WTC11 (cell line): ENCODE results near the gene GAP43. TPM values are rescaled to one million over a fixed set of nuclear protein-coding genes. Genes with fewer than 3 reads are reported as not detected.

ENCODE experiments used
- ATAC-seq: fragments of 200-7000 bp; cut with Tn5 transposase; 2 replicates; pipeline ENCODE4 v1.10.0; 2021; ENCODE audit warnings: mild to moderate bottlenecking, moderate library complexity
- CTCF ChIA-PET: fragments of 300-600 bp; sonication (Branson Sonifier 250); formaldehyde crosslinking; loops from one replicate; lab custom pipeline; 2021; ENCODE audit warnings: antibody characterized with exemption; lab: Charles Lee
- POLR2A ChIA-PET: fragments of 350-600 bp; sonication (Branson Sonifier 250); formaldehyde crosslinking; loops from one replicate; lab custom pipeline; 2021; ENCODE audit warnings: antibody characterized with exemption; lab: Charles Lee
- DNase-seq: peaks from one replicate; pipeline ENCODE4 v3.0.0; 2021; ENCODE audit warnings: low spot score
- H3K27ac Mint-ChIP-seq: 2 replicates; pipeline ENCODE4 v1.8.0; 2021; ENCODE audit warnings: mixed read lengths
- H3K27me3 Mint-ChIP-seq: 2 replicates; pipeline ENCODE4 v1.8.0; 2021; ENCODE audit warnings: low read depth, mild to moderate bottlenecking, moderate library complexity, mixed read lengths
- H3K36me3 Mint-ChIP-seq: 2 replicates; pipeline ENCODE4 v1.8.0; 2021; ENCODE audit warnings: mixed read lengths
- H3K4me1 Mint-ChIP-seq: 2 replicates; pipeline ENCODE4 v1.8.0; 2022; ENCODE audit warnings: mixed read lengths
- H3K4me3 Mint-ChIP-seq: 2 replicates; pipeline ENCODE4 v1.8.0; 2021; ENCODE audit warnings: mild to moderate bottlenecking, moderate library complexity, mixed read lengths
- H3K9me3 Mint-ChIP-seq: 2 replicates; pipeline ENCODE4 v1.8.0; 2021; ENCODE audit warnings: mixed read lengths
- ATF3 ChIP-seq: sonication (generic); formaldehyde crosslinking; conservative IDR thresholded peaks from 2 replicates; pipeline ENCODE4 v1.8.1; 2022; ENCODE audit warnings: mild to moderate bottlenecking, missing genetic modification reagents
- CDX4 ChIP-seq: fragments of 250-450 bp; sonication (Bioruptor Pico); IDR thresholded peaks from 2 replicates; pipeline ENCODE4 v1.9.0; 2021; ENCODE audit warnings: moderate library complexity, mild to moderate bottlenecking, inconsistent platforms, borderline replicate concordance
- CREB1 ChIP-seq: sonication (generic); formaldehyde crosslinking; IDR thresholded peaks from 2 replicates; pipeline ENCODE4 v1.8.0; 2023; ENCODE audit warnings: mild to moderate bottlenecking, missing genetic modification reagents
- CTCF ChIP-seq: fragments of 200-600 bp; IDR thresholded peaks from 2 replicates; pipeline ENCODE4 v1.8.0; 2022; ENCODE audit warnings: antibody characterized with exemption
- ERG ChIP-seq: fragments of 250-450 bp; sonication (Bioruptor Pico); IDR thresholded peaks from 2 replicates; pipeline ENCODE4 v1.8.0; 2021; ENCODE audit warnings: mild to moderate bottlenecking
- FOXJ3 ChIP-seq: sonication (generic); formaldehyde crosslinking; IDR thresholded peaks from 2 replicates; pipeline ENCODE4 v1.9.0; 2021; ENCODE audit warnings: missing genetic modification reagents, mild to moderate bottlenecking, borderline replicate concordance
- FOXP1 ChIP-seq: sonication (generic); formaldehyde crosslinking; IDR thresholded peaks from 2 replicates; pipeline ENCODE4 v1.8.0; 2022; ENCODE audit warnings: missing genetic modification reagents, mild to moderate bottlenecking, moderate library complexity, borderline replicate concordance
- IRF1 ChIP-seq: sonication (generic); formaldehyde crosslinking; IDR thresholded peaks from 2 replicates; pipeline ENCODE4 v1.8.0; 2023; ENCODE audit warnings: missing genetic modification reagents
- IRF2 ChIP-seq: sonication (generic); formaldehyde crosslinking; IDR thresholded peaks from 2 replicates; pipeline ENCODE4 v1.8.0; 2022; ENCODE audit warnings: low read depth, missing genetic modification reagents, borderline replicate concordance
- JAZF1 ChIP-seq: fragments of 250-450 bp; sonication (Bioruptor Pico); IDR thresholded peaks from 2 replicates; pipeline ENCODE4 v1.9.0; 2021; ENCODE audit warnings: moderate library complexity, mild to moderate bottlenecking, inconsistent platforms
- KAT7 ChIP-seq: sonication (generic); formaldehyde crosslinking; IDR thresholded peaks from 2 replicates; pipeline ENCODE4 v1.8.1; 2023; ENCODE audit warnings: missing genetic modification reagents, mild to moderate bottlenecking, borderline replicate concordance
- NFE2L1 ChIP-seq: sonication (generic); formaldehyde crosslinking; IDR thresholded peaks from 2 replicates; pipeline ENCODE4 v1.8.1; 2023; ENCODE audit warnings: missing genetic modification reagents
- NR3C1 ChIP-seq: sonication (generic); formaldehyde crosslinking; conservative IDR thresholded peaks from 2 replicates; pipeline ENCODE4 v1.8.1; 2023; ENCODE audit warnings: low read depth, mild to moderate bottlenecking, missing genetic modification reagents
- RELA ChIP-seq: sonication (generic); formaldehyde crosslinking; IDR thresholded peaks from 2 replicates; pipeline ENCODE4 v1.8.1; 2022; ENCODE audit warnings: missing genetic modification reagents, mild to moderate bottlenecking, borderline replicate concordance
- SP1 ChIP-seq: sonication (generic); formaldehyde crosslinking; conservative IDR thresholded peaks from 2 replicates; pipeline ENCODE4 v1.8.1; 2022; ENCODE audit warnings: missing genetic modification reagents
- USF1 ChIP-seq: sonication (generic); formaldehyde crosslinking; IDR thresholded peaks from 2 replicates; pipeline ENCODE4 v1.8.0; 2022; ENCODE audit warnings: mild to moderate bottlenecking, missing genetic modification reagents
- ZBTB21 ChIP-seq: sonication (generic); formaldehyde crosslinking; IDR thresholded peaks from 2 replicates; pipeline ENCODE4 v1.8.1; 2023; ENCODE audit warnings: mild to moderate bottlenecking, missing genetic modification reagents, borderline replicate concordance
- ZBTB43 ChIP-seq: sonication (generic); formaldehyde crosslinking; IDR thresholded peaks from 2 replicates; pipeline ENCODE4 v1.8.1; 2023; ENCODE audit warnings: mild to moderate bottlenecking, missing genetic modification reagents
- ZNF121 ChIP-seq: sonication (generic); formaldehyde crosslinking; IDR thresholded peaks from 2 replicates; pipeline ENCODE4 v1.8.0; 2023; ENCODE audit warnings: missing genetic modification reagents
- ZNF138 ChIP-seq: sonication (generic); formaldehyde crosslinking; conservative IDR thresholded peaks from 2 replicates; pipeline ENCODE4 v1.8.1; 2022; ENCODE audit warnings: mild to moderate bottlenecking, moderate library complexity, missing genetic modification reagents
- ZNF263 ChIP-seq: sonication (generic); formaldehyde crosslinking; IDR thresholded peaks from 2 replicates; pipeline ENCODE4 v1.8.1; 2022; ENCODE audit warnings: low read depth, mild to moderate bottlenecking, moderate library complexity, missing genetic modification reagents
- ZNF317 ChIP-seq: sonication (generic); formaldehyde crosslinking; IDR thresholded peaks from 2 replicates; pipeline ENCODE4 v1.8.1; 2023; ENCODE audit warnings: low read depth, mild to moderate bottlenecking, moderate library complexity, missing genetic modification reagents, borderline replicate concordance
- ZNF423 ChIP-seq: fragments of 250-450 bp; sonication (Bioruptor Pico); IDR thresholded peaks from 2 replicates; pipeline ENCODE4 v2.1.2; 2022; ENCODE audit warnings: mild to moderate bottlenecking, moderate library complexity
- total RNA-seq: library from RNA; stranded (reverse); gene quantifications from 3 replicates; pipeline ENCODE4 v1.2.3, GENCODE V29; 2021

The GAP43 gene
- total RNA-seq, 1 experiment from 2014 or later, result 19.9 TPM

- Mint-ChIP-seq H3K27me3 (no peaks in the 10 kb centered on the region), H3K9me3 (no peaks in the 10 kb centered on the region), H3K36me3 (no peaks in the 10 kb centered on the region; the same call in 1 of the 2 replicates), H3K4me3 (no peak overlapping the region), H3K27ac (no peak overlapping the region), H3K4me1 (peaks cover 25% of the 10 kb centered on the region)
- TF ChIP-seq IRF1 (CRISPR knock-in tag) (no peak), ZBTB21 (CRISPR knock-in tag) (no peak), USF1 (CRISPR knock-in tag) (no peak), NFE2L1 (no peak), RELA (no peak), FOXJ3 (CRISPR knock-in tag) (no peak), ZBTB43 (CRISPR knock-in tag) (no peak), ATF3 (CRISPR knock-in tag) (no peak), IRF2 (CRISPR knock-in tag) (no peak), ZNF263 (CRISPR knock-in tag) (no peak), JAZF1 (CRISPR knock-in tag) (no peak), ZNF121 (CRISPR knock-in tag) (no peak), NR3C1 (CRISPR knock-in tag) (no peak), SP1 (CRISPR knock-in tag) (no peak), ZNF423 (CRISPR knock-in tag) (no peak)
- POLR2A ChIA-PET, result no interaction called here
- CTCF ChIA-PET, result interaction anchor here (0.7 to 1.3 kb wide), 2 partner anchors 93 to 123 kb away, joined by 4 read pairs; no protein-coding TSS in a partner anchor
- ATAC-seq (no peak), DNase-seq (no peak)
Measured at GRCh38 chr3:115691964-115692363, 68.7 kb downstream of the GAP43 start.

- no peaks in the 10 kb centered on the region; the same call in 1 of the 2 replicates for H3K36me3 Mint-ChIP-seq
- 0 out of 2 replicates have a peak, but pooled peaks have one; percentile 23 for TF ChIP-seq ZNF317 (CRISPR knock-in tag)
- TF ChIP-seq CREB1 (CRISPR knock-in tag), result no peak
- TF ChIP-seq CDX4, result no peak
- TF ChIP-seq CTCF, result peak; percentile 64
- TF ChIP-seq FOXP1, result no peak
- no peak for TF ChIP-seq KAT7 (CRISPR knock-in tag)
- TF ChIP-seq SP1 (CRISPR knock-in tag), result peak; percentile 54; the same call in 1 of the 2 replicates
- no peak for TF ChIP-seq ZNF121 (CRISPR knock-in tag)
- TF ChIP-seq ZBTB43 (CRISPR knock-in tag), result no peak
- no peak for TF ChIP-seq ZNF138 (CRISPR knock-in tag)
- no peak for TF ChIP-seq ERG (CRISPR knock-in tag)
- TF ChIP-seq, all 79 proteins: peak for 3
- Mint-ChIP-seq H3K4me3 (no peak overlapping the region), H3K27ac (no peak overlapping the region), H3K4me1 (peaks cover 25% of the 10 kb centered on the region), H3K9me3 (no peaks in the 10 kb centered on the region), H3K27me3 (no peaks in the 10 kb centered on the region)
- DNase-seq (peak; percentile 80), ATAC-seq (peak; percentile 94)
- CTCF ChIA-PET, result interaction anchor here (0.7 to 2.5 kb wide), 14 partner anchors 9 to 475 kb away, joined by 3 to 16 read pairs (median 4); no protein-coding TSS in a partner anchor
- POLR2A ChIA-PET, result no interaction called here
Measured at GRCh38 chr3:115692887-115693524, 69.7 kb downstream of the GAP43 start.
